Smooth muscle cell (in vitro differentiated cells): Measurements from ENCODE around the gene HBA1. TPM values are rescaled to one million over a fixed set of nuclear protein-coding genes. Genes with fewer than 3 reads are reported as not detected.
A peak's percentile ranks its signal among the peaks of the same experiment; 100 is the strongest.
"Not testable (repeated sequence)": the region's sequence is repeated elsewhere in the genome, so short reads cannot be mapped to it uniquely, and the experiment has no call there.

Experiments
- DNase-seq: peaks from one replicate; lab custom pipeline; 2025; ENCODE audit not compliant: unreplicated experiment; lab: John Stamatoyannopoulos, UW
- H2AFZ ChIP-seq: fragments of 200-600 bp; sonication (generic); 2 replicates; pipeline ENCODE4 v1.6.0; 2016; ENCODE audit warnings: antibody characterized with exemption, low read depth, mild to moderate bottlenecking
- H3F3A ChIP-seq: fragments of 200-600 bp; sonication (generic); 2 replicates; pipeline ENCODE4 v1.6.0; 2017; ENCODE audit warnings: antibody characterized with exemption, low read depth
- H3K27ac ChIP-seq: fragments of 200-600 bp; sonication (generic); 2 replicates; pipeline ENCODE4 v1.5.1; 2016; ENCODE audit warnings: low read depth, mild to moderate bottlenecking
- H3K27me3 ChIP-seq: fragments of 200-600 bp; sonication (generic); 2 replicates; pipeline ENCODE4 v1.6.1; 2016; ENCODE audit warnings: low read depth, mild to moderate bottlenecking
- H3K36me3 ChIP-seq: fragments of 200-600 bp; sonication (generic); 2 replicates; pipeline ENCODE4 v1.5.1; 2016; ENCODE audit warnings: low read depth
- H3K4me1 ChIP-seq: fragments of 200-600 bp; sonication (generic); 2 replicates; pipeline ENCODE4 v1.5.1; 2016; ENCODE audit warnings: low read depth
- H3K4me2 ChIP-seq: fragments of 200-600 bp; sonication (generic); 2 replicates; pipeline ENCODE4 v1.6.0; 2016; ENCODE audit warnings: mild to moderate bottlenecking
- H3K4me3 ChIP-seq: fragments of 200-600 bp; sonication (generic); 2 replicates; pipeline ENCODE4 v1.5.1; 2016; ENCODE audit warnings: mild to moderate bottlenecking
- H3K79me2 ChIP-seq: fragments of 200-600 bp; sonication (generic); 2 replicates; pipeline ENCODE4 v1.6.0; 2016; ENCODE audit warnings: low read depth, mild to moderate bottlenecking
- H3K9ac ChIP-seq: fragments of 200-600 bp; sonication (generic); 2 replicates; pipeline ENCODE4 v1.6.0; 2016; ENCODE audit warnings: low read depth
- H3K9me3 ChIP-seq: fragments of 200-600 bp; sonication (generic); replicated peaks from 2 replicates; pipeline ENCODE4 v1.5.1; 2016; ENCODE audit warnings: low read depth
- H4K20me1 ChIP-seq: fragments of 200-600 bp; sonication (generic); 2 replicates; pipeline ENCODE4 v1.6.0; 2016; ENCODE audit warnings: low read depth
- CTCF ChIP-seq: fragments of 200-600 bp; sonication (generic); IDR thresholded peaks from 2 replicates; pipeline ENCODE4 v1.5.1; 2017; ENCODE audit warnings: borderline replicate concordance, mild to moderate bottlenecking, antibody characterized with exemption; ENCODE audit not compliant: insufficient read depth, poor library complexity, severe bottlenecking
- WGBS: methylation state at CpG from one replicate; pipeline ENCODE4 v1.1.7; 2016; ENCODE audit warnings: low lambda C conversion rate; 5-methylcytosine and 5-hydroxymethylcytosine counted together
- polyA plus RNA-seq: library from polyadenylated mRNA; unstranded; fragments of >200 nt; fragmentation: Nextera tagmentation; extraction: Ambion mirVana; gene quantifications from 2 replicates; pipeline ENCODE4 v1.2.1, GENCODE V29; 2016
- total RNA-seq: library from RNA; depleted of rRNA; stranded (reverse); fragments of >200 nt; gene quantifications from 2 replicates; pipeline ENCODE4 v1.2.3, GENCODE V29; 2014

HBA1 gene
- total and polyA plus RNA-seq, 2 experiments from 2014 or later = not detected

GRCh38 chr16:194516-194915 lies 18.0 kb downstream of the HBA1 start:
- H4K20me1 ChIP-seq = peaks cover 94% of the 10 kb centered on the region
- no peak overlapping the region for H3K4me2 ChIP-seq
- H3K27me3 ChIP-seq = no peaks in the 10 kb centered on the region
- H2AFZ ChIP-seq = no peak overlapping the region
- no peak overlapping the region for H3K9ac ChIP-seq
- H3K79me2 ChIP-seq = peaks cover 14% of the 10 kb centered on the region
- DNase-seq = no peak
- no peaks in the 10 kb centered on the region for H3K9me3 ChIP-seq
- no peak overlapping the region for H3K27ac ChIP-seq
- no peaks in the 10 kb centered on the region for H3F3A ChIP-seq
- WGBS = 94% methylated on average over 6 of the region's 6 CpGs
- no peak overlapping the region for H3K4me3 ChIP-seq
- H3K36me3 ChIP-seq = peaks cover 30% of the 10 kb centered on the region
- TF ChIP-seq CTCF = no peak
- no peaks in the 10 kb centered on the region for H3K4me1 ChIP-seq

DNA sequence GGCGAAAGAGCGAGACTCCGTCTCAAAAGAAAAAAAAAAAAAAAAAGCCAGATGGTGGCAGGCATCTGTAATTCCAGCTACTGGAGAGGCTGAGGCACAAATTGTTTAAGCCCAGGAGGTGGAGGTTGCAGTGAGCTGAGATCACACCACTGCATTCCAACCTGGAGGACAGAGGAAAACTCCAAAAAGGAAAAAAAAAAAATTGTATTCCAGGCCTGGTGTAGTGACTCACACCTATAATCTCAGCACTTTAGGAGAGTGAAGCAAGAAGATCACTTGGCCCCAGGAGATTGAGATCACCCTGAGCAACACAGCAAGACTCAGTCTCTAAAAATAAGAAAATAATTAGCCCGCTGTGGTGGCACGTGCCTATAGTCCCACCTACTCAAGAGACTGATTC lies 23.9 kb downstream of the HBA1 start:
- H3K9ac ChIP-seq = no peak overlapping the region
- H2AFZ ChIP-seq = no peak overlapping the region
- H3K36me3 ChIP-seq = peaks cover 37% of the 10 kb centered on the region
- 61% methylated on average over 4 of the region's 5 CpGs for WGBS
- no peaks in the 10 kb centered on the region for H3K9me3 ChIP-seq
- TF ChIP-seq CTCF = no peak
- H4K20me1 ChIP-seq = peaks cover 96% of the 10 kb centered on the region
- DNase-seq = no peak
- H3K4me2 ChIP-seq = peak overlapping the region; percentile 67
- no peak overlapping the region for H3K4me3 ChIP-seq
- H3K27ac ChIP-seq = peak overlapping the region; percentile 76
- H3F3A ChIP-seq = peaks cover 4% of the 10 kb centered on the region
- H3K27me3 ChIP-seq = no peaks in the 10 kb centered on the region
- H3K79me2 ChIP-seq = peaks cover 31% of the 10 kb centered on the region
- H3K4me1 ChIP-seq = peaks cover 4% of the 10 kb centered on the region

DNA sequence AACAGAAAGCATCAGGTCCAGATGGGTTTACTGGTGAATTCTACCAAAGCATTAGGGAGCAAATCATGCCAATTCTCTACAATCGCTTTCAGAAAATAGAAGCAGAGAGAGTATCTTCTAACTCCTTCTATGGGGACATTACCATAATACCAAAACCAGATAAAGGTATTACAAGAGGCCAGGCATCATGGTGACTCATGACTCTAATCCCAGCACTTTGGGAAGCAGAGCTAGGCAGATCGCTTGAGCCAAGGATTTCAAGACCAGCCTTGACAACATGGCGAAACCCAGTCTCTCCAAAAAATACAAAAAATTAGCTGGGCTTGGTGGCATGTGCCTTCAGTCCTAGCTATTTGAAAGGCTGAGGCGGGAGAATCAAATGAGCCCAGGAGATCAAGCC lies 26.8 kb downstream of the HBA1 start:
- peak overlapping the region; percentile 4 for H3K27ac ChIP-seq
- no peak overlapping the region for H3K4me3 ChIP-seq
- WGBS = 56% methylated on average over 4 of the region's 4 CpGs
- peaks cover 4% of the 10 kb centered on the region for H3K4me1 ChIP-seq
- peaks cover 51% of the 10 kb centered on the region for H3K36me3 ChIP-seq
- H3K9me3 ChIP-seq = no peaks in the 10 kb centered on the region
- peak overlapping the region; percentile 22 for H3K4me2 ChIP-seq
- peaks cover 95% of the 10 kb centered on the region for H4K20me1 ChIP-seq
- H2AFZ ChIP-seq = no peak overlapping the region
- no peak overlapping the region for H3K9ac ChIP-seq
- no peak for DNase-seq
- no peaks in the 10 kb centered on the region for H3K27me3 ChIP-seq
- peaks cover 4% of the 10 kb centered on the region for H3F3A ChIP-seq
- H3K79me2 ChIP-seq = peaks cover 33% of the 10 kb centered on the region
- no peak for TF ChIP-seq CTCF

DNA sequence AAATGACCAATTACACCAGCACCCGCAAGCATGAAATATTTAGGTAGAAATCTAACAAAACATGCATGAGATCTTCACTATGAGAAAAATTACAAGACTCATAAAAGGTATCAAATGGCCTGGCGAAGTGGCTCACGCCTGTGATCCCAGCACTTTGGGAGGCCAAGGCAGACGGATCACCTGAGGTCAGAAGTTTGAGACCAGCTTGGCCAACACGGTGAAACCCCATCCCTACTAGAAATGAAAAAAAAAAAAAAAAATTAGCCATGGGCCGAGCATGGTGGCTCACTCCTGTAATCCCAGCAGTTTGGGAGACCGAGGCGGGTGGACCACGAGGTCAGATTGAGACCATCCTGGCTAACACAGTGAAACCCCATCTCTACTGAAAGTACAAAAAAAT lies 27.6 kb downstream of the HBA1 start:
- not testable (repeated sequence) for H3K9me3 ChIP-seq, H3F3A ChIP-seq, H2AFZ ChIP-seq, H3K27ac ChIP-seq, H3K4me2 ChIP-seq, H3K4me3 ChIP-seq, H3K27me3 ChIP-seq, H3K4me1 ChIP-seq, H3K9ac ChIP-seq, DNase-seq
- WGBS = 99% methylated on average over 9 of the region's 9 CpGs
- Histone ChIP-seq H3K79me2 (peaks cover 33% of the 10 kb centered on the region), H4K20me1 (peaks cover 96% of the 10 kb centered on the region), H3K36me3 (peaks cover 43% of the 10 kb centered on the region)

GRCh38 chr16:209359-209758 lies 32.9 kb downstream of the HBA1 start:
- peaks cover 38% of the 10 kb centered on the region for H3K36me3 ChIP-seq
- not testable (repeated sequence) for DNase-seq

GRCh38 chr16:211631-212180 lies 35.2 kb downstream of the HBA1 start:
- not testable (repeated sequence) for H3K4me2 ChIP-seq, H3K4me3 ChIP-seq, H3K9ac ChIP-seq, DNase-seq, H3K27me3 ChIP-seq, H3K4me1 ChIP-seq, H3F3A ChIP-seq, H3K9me3 ChIP-seq, H3K27ac ChIP-seq, H2AFZ ChIP-seq
- peaks cover 73% of the 10 kb centered on the region for H3K79me2 ChIP-seq
- WGBS = 95% methylated on average over 14 of the region's 14 CpGs
- H3K36me3 ChIP-seq = peaks cover 29% of the 10 kb centered on the region
- H4K20me1 ChIP-seq = peaks cover 98% of the 10 kb centered on the region

More at GRCh38 chr16:209359-209758, 32.9 kb downstream of the HBA1 start:
- Histone ChIP-seq H3K79me2 (peaks cover 51% of the 10 kb centered on the region), H4K20me1 (peaks cover 96% of the 10 kb centered on the region)
- not testable (repeated sequence) for H3K4me3 ChIP-seq, H2AFZ ChIP-seq, H3K9me3 ChIP-seq, H3K27me3 ChIP-seq, H3F3A ChIP-seq, H3K4me2 ChIP-seq, H3K9ac ChIP-seq, H3K4me1 ChIP-seq, H3K27ac ChIP-seq
- 94% methylated on average over 4 of the region's 4 CpGs for WGBS
